Muscle of arm (tissue), 12 donors: Measurements from ENCODE around the gene PTGER3. TPM values are rescaled to one million over a fixed set of nuclear protein-coding genes. Genes with fewer than 3 reads are reported as not detected.
"Not testable (repeated sequence)": the region's sequence is repeated elsewhere in the genome, so short reads cannot be mapped to it uniquely, and the experiment has no call there.

Source experiments
- DNase-seq: peaks from one replicate; pipeline ENCODE4 v3.0.0-alpha.2; 2013
- polyA plus RNA-seq, 12 donors: library from polyadenylated mRNA; unstranded; fragments of 120-200 nt; gene quantifications; one replicate each; pipeline ENCODE4 v1.2.1, GENCODE V29; 2013; ENCODE audit not compliant: insufficient read length in 12 of 12

Gene PTGER3
- polyA plus RNA-seq, 12 donors = 0.51 to 5.3 (median 0.93) TPM; not detected in 2

GRCh38 chr1:71015745-71016144 is 31.9 kb downstream of the PTGER3 start:
- DNase-seq = no peak

GRCh38 chr1:71014178-71014579 is 33.4 kb downstream of the PTGER3 start:
- DNase-seq = no peak

- no peak for DNase-seq
Measured at GRCh38 chr1:71002709-71003475, 44.7 kb downstream of the PTGER3 start.

- no peak for DNase-seq
Measured at GRCh38 chr1:71001624-71002023, 46.0 kb downstream of the PTGER3 start.

GRCh38 chr1:70997793-70998192 is 49.8 kb downstream of the PTGER3 start:
- no peak for DNase-seq

GRCh38 chr1:70994753-70995268 is 52.8 kb downstream of the PTGER3 start:
- DNase-seq = no peak

- DNase-seq = no peak
Measured at GRCh38 chr1:70993798-70994197, 53.8 kb downstream of the PTGER3 start.

GRCh38 chr1:70992521-70992920 is 55.1 kb downstream of the PTGER3 start:
- DNase-seq = no peak

- no peak for DNase-seq
Measured at GRCh38 chr1:70990469-70991253, 57.0 kb downstream of the PTGER3 start.

- no peak for DNase-seq
Measured at GRCh38 chr1:70987497-70987896, 60.1 kb downstream of the PTGER3 start.

GRCh38 chr1:70985776-70986225 is 61.8 kb downstream of the PTGER3 start:
- not testable (repeated sequence) for DNase-seq

GRCh38 chr1:70985278-70985677 is 62.3 kb downstream of the PTGER3 start:
- not testable (repeated sequence) for DNase-seq

- DNase-seq = no peak
Measured at GRCh38 chr1:70980361-70980760, 67.3 kb downstream of the PTGER3 start.

GRCh38 chr1:70979881-70980280 is 67.7 kb downstream of the PTGER3 start:
- no peak for DNase-seq

GRCh38 chr1:70979313-70979712 is 68.3 kb downstream of the PTGER3 start:
- DNase-seq = no peak

- no peak for DNase-seq
Measured at GRCh38 chr1:70978623-70979022, 69.0 kb downstream of the PTGER3 start.

GRCh38 chr1:70977575-70977974 is 70.0 kb downstream of the PTGER3 start:
- no peak for DNase-seq

- DNase-seq = no peak
Measured at GRCh38 chr1:70977041-70977440, 70.6 kb downstream of the PTGER3 start.

- DNase-seq = no peak
Measured at GRCh38 chr1:70973754-70974153, 73.9 kb downstream of the PTGER3 start.

- no peak for DNase-seq
Measured at GRCh38 chr1:70970407-70970806, 77.2 kb downstream of the PTGER3 start.

GRCh38 chr1:70966018-70966638 is 81.5 kb downstream of the PTGER3 start:
- no peak for DNase-seq

GRCh38 chr1:70963374-70963773 is 84.2 kb downstream of the PTGER3 start:
- DNase-seq = no peak
